Immature natural killer cell (primary cell): ENCODE results near the gene NUDT13. TPM values are rescaled to one million over a fixed set of nuclear protein-coding genes. Genes with fewer than 3 reads are reported as not detected.

Source experiments
- polyA plus RNA-seq, 3 donors: library from polyadenylated mRNA; unstranded; fragments of 300-500 nt; fragmentation: Illumina TruSeq; gene quantifications; one replicate each; pipeline ENCODE4 v1.2.3, GENCODE V29; 2021

The NUDT13 gene
- polyA plus RNA-seq, 3 donors from 2014 or later: 0.77 to 1.2 TPM; not detected in 1

Other genes with a start within 250 kb of the NUDT13 start
- not detected for gene OIT3, start 216.7 kb upstream of the NUDT13 start, polyA plus RNA-seq
- gene PLA2G12B, start 155.6 kb upstream of the NUDT13 start, polyA plus RNA-seq: not detected
- 10 to 100 TPM; 16.9 to 26.5 (median 21.1) TPM for gene P4HA1, start 13.6 kb upstream of the NUDT13 start, polyA plus RNA-seq
- 10 to 100 TPM; 26.3 to 41.8 (median 30.3) TPM for gene ECD, start 57.6 kb downstream of the NUDT13 start, polyA plus RNA-seq
- gene FAM149B1, start 57.7 kb downstream of the NUDT13 start, polyA plus RNA-seq: 1 to 10 TPM; 4.0 to 4.9 (median 4.5) TPM
- 10 to 100 TPM; 26.4 to 27.6 (median 26.9) TPM for gene DNAJC9, start 136.8 kb downstream of the NUDT13 start, polyA plus RNA-seq
- gene MRPS16, start 142.2 kb downstream of the NUDT13 start, polyA plus RNA-seq: 100 to 1,000 TPM in 1 of 3 donors, 10 to 100 TPM in 2; 74.2 to 102 (median 98.9) TPM
- gene CFAP70, start 248.4 kb downstream of the NUDT13 start, polyA plus RNA-seq: under 1 TPM in 1 of 3 donors, not detected in 2; 0.16 TPM